HG02938 (cell line): ENCODE results near the gene NHEJ1.

ENCODE experiments used
- ATAC-seq: cut with Tn5 transposase; IDR thresholded peaks from one replicate; pipeline ENCODE4 v1.9.1; 2021; ENCODE audit warnings: mild to moderate bottlenecking, moderate library complexity; ENCODE audit not compliant: unreplicated experiment

NHEJ1 gene

DNA sequence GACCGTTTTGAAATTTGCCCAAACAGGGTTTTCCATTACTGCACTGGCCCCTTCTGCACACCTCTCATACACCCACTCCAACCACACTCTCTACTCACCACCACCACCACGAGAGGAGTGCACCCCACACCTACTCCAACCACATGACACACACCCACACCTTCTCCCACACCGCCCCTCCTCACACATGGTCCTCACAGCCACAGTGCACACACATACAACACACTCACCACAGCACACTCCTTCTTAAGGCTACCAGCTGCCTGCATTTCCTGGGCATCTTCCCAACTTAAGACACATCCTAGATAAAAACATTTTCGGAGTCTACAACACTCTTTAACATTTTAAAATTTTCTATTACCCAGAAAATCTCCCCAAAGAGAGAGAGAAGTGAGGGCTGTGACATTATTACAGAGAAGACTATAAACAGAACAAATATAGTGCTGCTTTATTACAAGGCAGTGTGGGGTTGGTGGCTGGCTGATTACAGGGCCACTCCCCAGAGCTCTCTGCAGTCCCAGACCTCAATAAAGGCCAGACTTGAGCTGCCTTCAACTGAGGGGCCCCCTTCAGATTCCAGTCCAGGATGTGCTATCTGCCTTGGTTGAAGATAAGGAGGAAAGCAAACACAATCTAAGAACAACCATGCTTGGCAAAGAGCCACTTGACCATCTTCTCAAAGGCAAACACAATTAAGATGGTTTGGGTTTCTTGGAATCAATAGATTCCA, 36.1 kb downstream of the NHEJ1 start:
- no peak for ATAC-seq

DNA sequence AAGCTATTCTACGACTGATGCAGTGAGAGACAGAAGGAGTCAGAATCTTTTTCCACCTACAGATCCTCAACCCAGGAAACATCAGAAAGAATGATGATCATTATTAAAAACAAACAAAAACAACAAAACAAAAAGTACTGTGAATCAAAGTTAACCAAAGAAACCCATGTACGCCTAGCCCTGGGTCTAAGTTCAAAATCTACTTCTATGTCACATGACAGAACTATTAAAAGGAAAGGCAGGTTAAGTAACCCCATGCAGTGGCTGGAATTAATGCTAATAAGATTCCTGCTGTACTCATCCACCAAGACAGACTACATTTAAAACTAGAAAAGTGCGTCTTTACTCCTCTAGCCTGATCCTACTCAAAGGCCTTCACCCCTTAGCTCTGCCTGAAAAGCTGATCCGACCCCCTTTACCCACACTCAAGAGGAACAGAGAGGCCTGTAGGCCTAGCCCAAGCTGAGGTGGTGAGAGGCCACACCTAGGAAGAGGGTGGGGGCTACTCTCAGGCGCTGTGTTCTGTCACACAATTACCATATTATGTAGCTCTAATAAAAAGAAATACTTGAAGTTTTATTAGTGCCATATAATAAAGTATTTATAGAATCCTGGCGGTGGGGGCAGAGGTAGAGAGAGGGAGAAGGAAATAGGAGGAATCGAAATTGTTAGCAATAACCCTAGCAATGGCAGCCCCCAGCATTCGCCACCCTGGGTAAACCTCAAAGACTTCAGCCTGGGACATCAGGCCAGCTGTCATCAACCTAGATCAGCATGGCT, 37.1 kb downstream of the NHEJ1 start:
- no peak for ATAC-seq

DNA sequence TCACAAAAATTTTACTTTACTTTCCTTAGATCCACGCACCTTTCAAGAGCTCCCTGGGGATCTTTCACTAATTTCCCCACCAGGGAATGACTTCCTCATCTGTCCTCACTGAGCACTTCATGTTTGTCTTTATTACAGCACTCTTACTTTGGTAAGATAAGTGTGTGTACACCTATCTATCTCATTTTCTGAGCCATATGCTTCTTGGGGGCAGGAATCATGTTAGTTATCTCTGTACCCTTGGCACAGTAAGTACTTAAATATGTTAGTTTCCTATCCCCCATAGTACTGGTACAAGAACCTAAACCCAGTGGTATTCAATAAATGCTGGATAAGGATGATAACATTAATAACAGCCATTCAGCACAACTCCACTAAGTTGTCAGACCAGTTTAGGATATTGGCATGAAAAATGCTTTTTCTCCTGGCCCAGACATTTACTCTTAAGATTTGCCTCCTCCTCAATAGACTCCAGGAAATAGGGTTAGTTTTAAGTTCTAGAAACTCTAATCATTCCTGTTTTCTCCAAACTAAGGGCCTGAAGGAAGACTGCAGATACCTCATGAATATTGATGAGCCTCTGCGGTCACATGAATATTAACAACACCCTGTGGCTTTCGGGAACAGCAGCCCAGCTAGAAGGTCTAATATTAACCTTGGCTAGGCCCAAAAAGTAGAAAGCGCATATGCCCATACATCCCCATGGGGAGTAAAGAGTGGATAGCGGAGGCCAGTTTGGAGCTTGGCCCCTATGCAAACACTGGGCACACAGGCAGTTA, 38.2 kb downstream of the NHEJ1 start:
- ATAC-seq, result no peak

DNA sequence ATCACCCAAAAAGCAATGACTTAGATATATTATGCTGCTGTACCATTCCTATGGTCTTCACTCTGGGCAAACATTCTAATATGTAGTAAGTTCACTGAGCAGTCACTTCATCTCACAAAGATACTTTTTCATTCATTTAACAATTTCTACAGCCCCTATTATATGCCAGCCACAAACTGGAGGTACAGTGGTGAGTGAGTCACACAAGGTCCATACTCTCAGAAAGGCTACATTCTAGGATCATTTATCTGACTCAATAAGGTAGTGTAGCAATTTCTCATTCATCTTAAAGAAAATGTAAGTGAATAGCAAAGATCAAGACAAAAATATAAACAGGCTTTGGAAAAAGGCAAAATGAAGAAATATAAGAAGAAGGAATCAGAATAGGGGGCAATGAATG, 40.5 kb downstream of the NHEJ1 start:
- ATAC-seq, result no peak

DNA sequence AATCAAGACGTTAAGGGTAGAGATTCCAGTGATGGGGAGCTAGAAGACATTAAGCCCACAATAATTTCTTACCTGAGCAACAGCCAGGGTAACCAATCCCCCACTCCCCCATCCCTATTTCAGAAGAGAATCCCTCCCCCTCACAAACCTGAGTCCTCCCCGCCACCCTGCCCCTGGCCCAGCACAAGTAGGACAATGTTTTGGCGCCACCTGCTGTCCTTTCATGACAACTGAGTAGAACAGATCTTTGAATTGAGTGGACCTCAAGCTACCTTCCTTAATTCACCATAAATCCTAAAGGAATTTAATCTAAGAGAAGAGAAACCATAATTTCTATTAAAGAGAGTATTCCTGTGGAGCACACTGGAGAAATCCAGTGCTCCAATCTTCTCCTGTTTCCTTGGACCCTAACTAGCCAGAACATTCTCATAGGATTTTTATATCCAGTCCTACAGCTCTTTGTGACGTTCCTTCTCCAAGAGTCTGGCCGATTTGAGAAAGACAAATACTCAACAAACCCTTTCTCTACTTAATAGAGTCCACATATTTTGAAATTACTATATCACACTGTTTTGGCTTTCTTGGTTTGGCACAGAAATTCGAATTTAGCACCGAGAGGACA, 41.1 kb downstream of the NHEJ1 start:
- ATAC-seq, result no peak

DNA sequence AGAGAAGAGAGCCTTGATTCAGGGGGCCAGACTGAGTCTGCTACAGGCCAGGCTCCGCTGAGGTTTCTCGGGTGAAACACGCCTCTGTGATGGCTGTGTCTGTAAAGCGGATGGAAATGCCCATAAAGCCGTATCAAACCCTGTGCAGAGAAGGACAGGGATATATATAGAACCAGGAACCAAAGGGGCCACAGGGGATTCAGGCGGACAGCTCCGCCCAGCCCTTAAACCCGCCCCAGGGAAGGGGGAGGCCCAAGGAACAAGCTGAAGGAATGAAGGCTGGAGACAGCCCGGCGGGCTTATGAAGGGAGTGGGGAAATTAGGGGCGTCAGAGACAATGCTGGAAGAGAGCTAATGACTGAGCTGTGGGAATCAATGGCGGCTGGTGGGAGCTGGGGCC, 42.1 kb downstream of the NHEJ1 start:
- ATAC-seq, result no peak

DNA sequence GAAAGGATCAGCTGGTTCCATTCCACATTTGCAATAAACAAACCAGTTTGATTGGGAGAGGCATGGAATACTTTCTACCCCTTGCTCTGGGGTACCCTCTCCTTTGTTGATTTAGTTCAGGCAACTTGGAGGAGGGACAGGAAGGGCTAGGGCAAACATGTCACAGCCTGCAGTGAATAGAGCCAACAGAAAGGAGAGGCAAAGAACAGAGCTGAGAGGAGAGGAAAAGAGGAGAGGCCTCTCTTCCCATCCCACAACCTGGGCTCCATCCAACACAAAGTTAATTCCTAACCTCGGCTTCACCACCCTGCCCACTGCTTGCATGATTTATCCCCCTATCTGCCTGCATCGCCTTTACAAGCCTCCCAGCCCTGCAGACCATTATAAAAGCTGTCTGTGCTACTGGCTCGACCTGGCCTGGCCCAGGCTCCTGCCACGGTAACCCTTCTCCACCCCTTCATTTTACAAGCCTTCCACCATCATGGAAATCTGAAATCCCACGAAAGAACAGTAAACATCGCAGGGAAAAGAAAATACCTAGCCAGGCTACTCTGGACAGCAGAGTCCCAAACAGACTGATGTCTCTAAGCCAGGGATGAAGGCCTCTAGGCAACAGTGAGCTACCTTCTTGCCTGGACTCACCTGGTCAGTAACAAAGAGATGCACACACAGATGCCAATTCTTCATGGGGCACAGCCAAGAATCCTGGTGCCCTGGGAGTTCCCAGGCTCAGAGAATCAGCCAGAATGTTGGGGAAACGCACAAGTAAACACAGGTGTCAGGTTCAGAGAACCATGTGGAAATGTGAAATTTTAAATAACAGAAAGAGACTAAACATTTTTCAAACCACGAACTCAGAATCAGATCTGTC, 43.6 kb downstream of the NHEJ1 start:
- ATAC-seq, result no peak

DNA sequence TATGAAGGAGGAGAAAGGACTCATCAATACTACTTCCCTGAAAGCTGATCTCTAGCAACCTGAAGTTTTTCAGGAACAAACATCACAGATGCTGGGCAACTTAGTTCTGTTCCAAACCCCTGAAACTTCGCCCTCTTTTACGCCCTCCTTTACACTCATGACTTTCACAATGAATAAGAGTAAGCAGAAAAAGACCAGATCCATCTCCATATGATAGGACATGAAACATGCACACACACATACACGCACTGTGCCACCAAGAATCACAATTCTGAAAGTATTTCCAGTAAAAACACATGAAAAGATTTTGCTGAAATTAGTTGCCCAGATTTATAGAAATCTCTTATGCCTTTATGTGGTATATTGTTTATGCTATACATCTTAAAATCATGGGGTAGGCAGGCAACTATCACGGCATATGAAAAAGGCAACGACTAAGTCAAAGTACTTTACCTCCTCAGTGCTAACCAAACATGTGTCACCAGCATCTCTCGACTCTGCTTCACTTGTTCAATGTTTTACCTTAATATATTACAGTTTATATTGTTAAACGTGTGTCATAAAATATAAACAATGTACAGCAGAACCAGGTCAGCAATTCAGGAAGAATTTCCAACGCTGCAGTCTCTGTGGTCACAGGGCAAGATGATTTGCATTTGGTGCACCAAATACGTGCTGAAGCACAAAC, 47.8 kb downstream of the NHEJ1 start:
- ATAC-seq, result no peak

DNA sequence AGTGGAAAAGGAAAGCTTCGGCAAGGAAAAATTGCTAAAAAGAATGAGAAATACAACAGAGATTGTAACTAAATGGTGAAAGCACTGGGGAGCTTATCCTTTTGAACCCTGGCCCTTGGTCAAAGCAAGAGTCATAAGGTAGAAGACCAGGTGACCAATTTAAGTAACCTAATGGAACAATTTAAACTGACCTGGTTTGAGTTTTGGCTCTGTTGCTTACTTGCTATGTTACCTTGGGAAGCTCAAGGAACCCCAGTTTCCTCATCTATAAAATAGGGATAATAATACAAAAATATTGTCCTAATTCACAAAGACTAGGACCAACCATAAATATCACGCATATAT, 48.6 kb downstream of the NHEJ1 start:
- no peak for ATAC-seq

DNA sequence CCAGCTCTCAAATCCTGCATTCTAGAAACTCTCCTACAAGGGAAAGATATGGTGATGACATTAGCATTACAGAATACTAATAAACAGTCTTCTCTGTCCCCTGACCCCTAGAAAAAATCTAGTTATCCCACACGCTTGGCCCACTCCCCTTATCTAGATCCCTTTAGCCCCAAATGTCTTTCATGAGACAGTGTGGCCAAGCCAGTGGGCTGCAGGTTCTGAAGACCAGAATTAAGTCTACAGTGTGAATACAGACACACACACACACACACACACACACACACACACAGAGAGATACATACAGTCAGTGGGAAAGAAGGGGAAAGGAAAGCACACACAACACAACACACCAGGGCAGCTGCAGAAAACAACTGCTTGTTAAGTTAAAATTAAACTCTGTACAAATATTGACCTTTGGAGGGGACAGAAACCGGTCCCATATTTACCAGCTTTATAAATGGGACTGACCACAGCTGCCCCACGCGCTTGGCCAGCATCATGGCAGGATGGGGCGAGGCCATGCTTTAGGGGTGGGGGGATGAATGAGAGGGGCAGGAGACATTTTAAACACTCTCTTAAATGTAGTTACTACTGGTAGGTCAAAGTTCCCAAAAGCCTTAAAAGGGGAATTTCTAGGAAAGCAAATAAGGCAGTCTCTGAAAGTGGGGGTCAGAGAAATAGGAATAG, 49.1 kb downstream of the NHEJ1 start:
- no peak for ATAC-seq

DNA sequence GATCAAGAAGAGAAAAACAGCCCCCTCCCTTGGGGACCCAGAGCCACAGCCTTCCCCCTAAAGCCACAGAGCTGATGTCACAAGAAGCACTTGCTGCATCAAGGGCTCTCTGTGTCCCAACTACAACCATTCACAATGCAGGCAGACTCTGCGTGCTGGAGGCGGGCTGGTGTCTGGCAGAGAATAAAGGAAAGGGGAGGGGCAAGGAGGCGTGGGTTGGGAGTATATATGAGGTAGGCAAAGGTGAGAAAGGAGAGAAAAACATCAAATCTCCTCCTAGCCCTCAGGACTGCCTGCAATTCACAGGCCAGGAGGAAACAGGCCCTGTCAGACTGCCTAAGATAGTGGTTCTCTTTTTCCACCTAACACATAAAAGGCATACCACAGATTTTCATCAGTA, 51.1 kb downstream of the NHEJ1 start:
- no peak for ATAC-seq

DNA sequence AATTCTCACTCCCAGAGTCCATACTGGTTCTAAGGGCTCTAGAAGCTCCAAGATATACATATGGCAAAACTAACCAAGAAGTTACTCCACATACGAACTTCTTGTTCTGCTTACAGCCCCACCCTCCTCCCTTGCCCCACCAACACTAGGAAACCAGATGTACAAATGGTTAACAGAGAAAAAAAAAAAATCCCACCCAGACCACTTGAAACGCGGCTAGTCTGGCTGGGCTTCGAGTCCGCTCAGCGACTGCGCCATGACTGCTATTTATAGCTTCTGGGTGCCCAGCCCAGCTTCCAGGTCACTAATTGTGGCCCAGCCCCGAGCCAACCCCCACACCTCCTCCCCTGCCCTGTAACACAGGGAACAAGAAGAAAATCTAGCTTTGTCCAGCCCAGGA, 52.9 kb downstream of the NHEJ1 start:
- ATAC-seq, result no peak

DNA sequence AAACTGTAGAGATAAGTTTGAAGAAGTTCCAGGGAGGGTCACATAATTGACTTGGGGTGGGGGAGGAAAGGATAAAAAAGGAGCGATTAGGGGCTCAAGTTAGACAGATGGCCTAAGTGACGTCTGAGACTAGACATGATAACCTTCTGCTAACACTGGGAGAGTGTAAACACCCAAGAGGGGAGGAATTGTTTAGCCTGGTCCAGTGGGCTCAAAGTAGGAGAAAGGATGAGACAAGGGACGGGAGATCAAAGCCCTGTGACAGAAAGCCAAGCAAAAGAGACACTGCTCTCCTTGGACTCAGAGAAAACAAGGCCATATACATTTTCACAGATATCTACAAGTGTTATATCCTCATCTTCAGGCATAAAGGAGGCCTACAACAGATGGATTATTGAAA, 54.4 kb downstream of the NHEJ1 start:
- no peak for ATAC-seq

DNA sequence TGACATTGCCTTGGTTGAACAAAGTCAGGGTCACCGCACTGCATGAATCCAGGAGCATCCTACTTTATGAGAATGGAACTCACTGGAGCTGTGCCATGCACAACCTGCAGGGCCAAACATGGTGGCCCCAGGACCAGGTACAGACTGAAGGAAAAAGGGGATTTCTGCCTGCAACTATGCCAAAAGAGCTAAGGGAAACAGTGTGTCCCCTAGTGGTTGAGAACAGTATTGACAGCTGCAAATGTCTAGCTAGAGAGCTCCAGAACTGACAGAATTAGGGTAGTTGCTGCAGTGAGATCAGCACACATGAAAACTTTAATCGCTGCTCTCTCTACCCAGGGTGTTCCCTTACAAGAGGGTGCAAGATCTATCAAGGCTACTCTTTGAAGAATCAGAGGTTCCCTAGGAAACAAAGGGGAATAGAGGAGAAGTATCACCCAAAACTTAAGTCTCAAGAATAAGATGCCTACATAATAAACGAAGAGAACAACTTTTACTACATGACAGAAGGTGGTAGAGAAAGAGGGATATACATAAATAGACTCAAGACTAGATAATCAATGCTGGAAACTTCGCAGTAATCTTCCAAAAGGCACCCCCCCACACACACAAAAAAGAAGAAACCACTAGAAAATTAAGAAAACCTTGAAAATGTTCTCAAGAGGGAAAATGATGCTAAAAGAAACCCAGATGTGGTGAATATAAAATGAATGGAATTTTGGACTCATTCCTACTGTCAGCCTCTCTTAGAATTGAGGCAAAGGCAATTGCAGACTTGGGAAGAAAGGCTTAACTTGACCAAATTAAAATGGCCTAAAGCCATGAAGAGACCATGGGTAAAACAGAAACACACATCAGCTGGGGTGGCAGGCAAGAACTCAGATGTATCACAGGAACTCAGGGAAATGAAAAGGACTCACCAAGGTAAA, 56.2 kb downstream of the NHEJ1 start:
- no peak for ATAC-seq

DNA sequence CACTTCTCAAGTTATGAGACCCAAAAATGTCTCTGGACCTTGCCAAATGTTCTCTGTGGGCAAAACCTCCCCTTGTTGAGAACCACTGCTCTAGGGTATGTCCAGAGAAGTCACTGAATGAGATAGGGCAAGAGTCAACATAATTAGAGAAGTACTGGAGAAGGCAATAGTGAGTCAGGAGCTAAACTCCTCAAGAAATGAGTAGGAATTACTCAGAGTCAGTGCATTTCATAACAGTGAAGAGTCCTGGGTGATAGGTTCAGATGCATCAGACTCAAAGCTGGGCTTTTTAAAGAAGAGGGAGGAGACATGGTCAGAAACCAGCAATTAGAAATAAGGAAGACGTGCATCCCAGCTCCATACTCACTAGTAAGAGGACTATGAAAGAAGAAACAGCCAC, 61.3 kb downstream of the NHEJ1 start:
- no peak for ATAC-seq

DNA sequence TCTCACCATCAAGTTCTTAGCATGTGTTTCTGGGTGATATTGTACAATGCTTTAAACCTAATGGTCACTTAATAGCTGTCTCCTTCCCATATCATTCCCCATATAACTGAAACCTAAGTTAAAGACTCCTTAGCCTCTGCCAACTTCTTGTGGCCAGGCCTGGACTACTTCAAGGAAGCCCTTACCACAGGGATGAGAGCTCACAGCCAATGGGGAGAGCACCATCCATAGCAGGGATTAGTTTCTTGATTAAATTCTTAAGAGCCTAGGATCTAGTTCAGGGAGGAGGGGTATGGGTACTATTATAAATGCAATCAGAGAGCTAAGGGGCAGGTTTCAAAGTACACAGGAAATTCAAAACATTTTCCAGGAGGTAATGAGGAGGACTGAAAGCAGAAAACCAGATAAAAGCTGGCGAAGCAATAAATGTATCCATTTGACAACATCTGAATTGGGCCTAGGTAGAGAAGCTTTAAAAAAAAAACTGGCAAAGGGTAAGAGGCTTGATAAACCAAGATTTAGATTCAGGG, 65.1 kb downstream of the NHEJ1 start:
- ATAC-seq, result no peak

DNA sequence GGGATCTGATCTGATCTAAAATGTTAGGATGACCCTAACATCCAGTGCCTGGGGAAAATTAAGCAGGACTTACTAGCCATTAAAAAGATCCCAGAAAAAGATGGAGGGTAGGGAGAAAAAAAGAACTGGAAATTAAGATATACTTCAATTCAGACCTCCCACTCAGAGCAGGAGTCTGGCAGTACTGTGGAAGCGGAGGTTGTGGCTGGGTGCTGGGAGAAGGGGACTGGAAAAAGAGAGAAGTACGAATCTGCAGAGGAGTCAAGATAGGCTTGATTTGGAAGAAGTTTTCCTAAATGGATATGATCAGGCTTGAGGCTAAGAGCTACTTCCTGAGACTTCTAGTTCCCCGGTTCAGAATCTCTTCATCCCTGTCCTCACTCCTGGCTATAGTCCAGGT, 66.4 kb downstream of the NHEJ1 start:
- ATAC-seq, result no peak
